Chondrocyte (in vitro differentiated cells): ENCODE data around the gene MCF2L2. TPM values are rescaled to one million over a fixed set of nuclear protein-coding genes. Genes with fewer than 3 reads are reported as not detected.

ENCODE experiments used
- DNase-seq: peaks from one replicate; pipeline ENCODE4 v3.0.0; 2021; ENCODE audit warnings: mixed read lengths, low spot score
- H3K27ac Mint-ChIP-seq: one replicate; pipeline ENCODE4 v1.8.0; 2021; ENCODE audit warnings: mild to moderate bottlenecking, moderate library complexity, mixed read lengths; ENCODE audit not compliant: unreplicated experiment
- H3K27me3 Mint-ChIP-seq: 2 replicates; pipeline ENCODE4 v1.8.0; 2021; ENCODE audit warnings: low read depth, mixed read lengths
- H3K36me3 Mint-ChIP-seq: 2 replicates; pipeline ENCODE4 v1.8.0; 2021; ENCODE audit warnings: low read depth, mixed read lengths
- H3K4me1 Mint-ChIP-seq: 2 replicates; pipeline ENCODE4 v1.8.0; 2021; ENCODE audit warnings: low read depth, mild to moderate bottlenecking, mixed read lengths
- H3K4me3 Mint-ChIP-seq: one replicate; pipeline ENCODE4 v1.8.0; 2021; ENCODE audit warnings: mild to moderate bottlenecking, moderate library complexity, mixed read lengths; ENCODE audit not compliant: unreplicated experiment
- H3K9me3 Mint-ChIP-seq: 2 replicates; pipeline ENCODE4 v1.8.0; 2021; ENCODE audit warnings: low read depth, mixed read lengths
- total RNA-seq: library from RNA; stranded (reverse); gene quantifications from 3 replicates; pipeline ENCODE4 v1.2.1, GENCODE V29; 2021
- TF ChIP-seq, protein P1 (sequence below): fragments of 200-600 bp; sonication (generic); IDR thresholded peaks from 2 replicates; pipeline ENCODE4 v1.5.0; 2021; ENCODE audit warnings: antibody characterized with exemption, mild to moderate bottlenecking, moderate library complexity

The MCF2L2 gene
- total RNA-seq, 1 donor from 2014 or later = 2.6 TPM

- H3K27ac Mint-ChIP-seq = no peak overlapping the region
- no peaks in the 10 kb centered on the region for H3K4me1 Mint-ChIP-seq
- no peak for DNase-seq
- TF ChIP-seq, protein P1, sequence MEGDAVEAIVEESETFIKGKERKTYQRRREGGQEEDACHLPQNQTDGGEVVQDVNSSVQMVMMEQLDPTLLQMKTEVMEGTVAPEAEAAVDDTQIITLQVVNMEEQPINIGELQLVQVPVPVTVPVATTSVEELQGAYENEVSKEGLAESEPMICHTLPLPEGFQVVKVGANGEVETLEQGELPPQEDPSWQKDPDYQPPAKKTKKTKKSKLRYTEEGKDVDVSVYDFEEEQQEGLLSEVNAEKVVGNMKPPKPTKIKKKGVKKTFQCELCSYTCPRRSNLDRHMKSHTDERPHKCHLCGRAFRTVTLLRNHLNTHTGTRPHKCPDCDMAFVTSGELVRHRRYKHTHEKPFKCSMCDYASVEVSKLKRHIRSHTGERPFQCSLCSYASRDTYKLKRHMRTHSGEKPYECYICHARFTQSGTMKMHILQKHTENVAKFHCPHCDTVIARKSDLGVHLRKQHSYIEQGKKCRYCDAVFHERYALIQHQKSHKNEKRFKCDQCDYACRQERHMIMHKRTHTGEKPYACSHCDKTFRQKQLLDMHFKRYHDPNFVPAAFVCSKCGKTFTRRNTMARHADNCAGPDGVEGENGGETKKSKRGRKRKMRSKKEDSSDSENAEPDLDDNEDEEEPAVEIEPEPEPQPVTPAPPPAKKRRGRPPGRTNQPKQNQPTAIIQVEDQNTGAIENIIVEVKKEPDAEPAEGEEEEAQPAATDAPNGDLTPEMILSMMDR = no peak
- H3K9me3 Mint-ChIP-seq = no peaks in the 10 kb centered on the region
- H3K36me3 Mint-ChIP-seq = no peaks in the 10 kb centered on the region
- no peak overlapping the region for H3K4me3 Mint-ChIP-seq
- no peaks in the 10 kb centered on the region for H3K27me3 Mint-ChIP-seq
These were observed 109.5 kb downstream of the MCF2L2 start for GRCh38 chr3:183318877-183319276.

DNA sequence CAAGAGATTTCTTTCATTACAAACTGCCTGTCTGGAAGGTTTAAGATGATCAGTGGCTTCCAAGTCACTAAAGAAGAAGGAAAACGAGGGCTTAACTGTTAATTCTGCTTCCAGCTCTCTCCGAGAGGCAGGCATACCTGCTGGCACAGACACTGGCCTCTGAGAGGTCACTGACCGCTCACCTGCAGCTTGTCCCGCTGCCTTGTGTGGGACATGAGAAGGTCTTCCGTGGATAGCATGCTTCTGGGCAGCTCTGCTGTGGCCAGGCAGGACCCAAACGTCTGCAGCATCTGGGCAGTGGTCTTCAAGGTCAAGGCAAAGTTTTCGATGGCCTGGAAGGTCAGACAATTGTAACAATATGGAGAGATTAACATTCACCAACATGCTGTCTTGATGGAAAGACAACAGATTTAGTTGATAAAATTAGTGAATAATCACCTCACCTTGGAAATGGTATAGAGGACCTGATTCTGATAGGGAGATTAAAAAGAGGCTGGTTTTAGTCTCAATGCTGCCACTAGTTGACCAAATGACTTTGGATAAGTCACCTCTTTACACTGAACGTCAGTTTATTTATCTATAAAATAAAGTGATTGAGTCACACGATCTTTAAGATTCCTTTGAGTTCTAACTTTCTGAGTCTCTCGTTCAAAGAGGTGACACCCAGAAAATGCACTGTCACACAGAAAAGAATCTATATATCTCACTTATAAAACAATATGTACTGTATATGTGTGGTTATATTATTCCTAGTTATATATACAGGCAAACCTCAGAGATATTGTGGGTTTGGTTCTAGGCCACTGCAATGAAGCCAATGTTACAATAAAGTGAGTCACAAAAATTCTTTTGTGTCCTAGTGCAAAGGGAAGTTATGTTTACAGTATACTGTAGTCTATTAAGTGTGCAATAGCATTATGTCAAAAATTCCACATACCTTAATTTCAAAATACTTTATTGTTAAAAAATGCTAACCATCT is 110.2 kb downstream of the MCF2L2 start:
- TF ChIP-seq, protein P1 = no peak
- H3K4me3 Mint-ChIP-seq = no peak overlapping the region
- no peaks in the 10 kb centered on the region for H3K9me3 Mint-ChIP-seq
- H3K27ac Mint-ChIP-seq = no peak overlapping the region
- DNase-seq = no peak
- H3K27me3 Mint-ChIP-seq = no peaks in the 10 kb centered on the region
- no peaks in the 10 kb centered on the region for H3K4me1 Mint-ChIP-seq
- H3K36me3 Mint-ChIP-seq = no peaks in the 10 kb centered on the region

DNA sequence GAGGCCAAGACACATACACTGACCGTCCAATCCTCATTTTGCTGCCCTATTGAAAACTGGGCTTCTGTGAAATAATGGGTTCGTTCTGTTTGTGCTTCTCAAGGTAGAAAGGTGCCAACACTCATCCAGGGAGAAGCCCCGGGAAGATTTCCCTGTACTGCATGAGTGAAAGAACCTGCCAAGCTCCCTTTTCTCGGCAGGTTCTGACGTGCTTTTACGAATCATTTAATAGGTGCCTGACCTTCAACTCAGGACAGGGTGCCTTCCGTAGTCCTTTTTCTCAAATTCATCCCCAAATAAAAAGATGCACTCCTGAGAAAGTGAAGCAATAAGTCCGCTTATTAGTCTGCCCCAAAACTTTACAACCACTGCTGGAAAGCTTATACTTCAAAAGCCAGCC is 111.1 kb downstream of the MCF2L2 start:
- H3K4me3 Mint-ChIP-seq = no peak overlapping the region
- H3K36me3 Mint-ChIP-seq = no peaks in the 10 kb centered on the region
- no peaks in the 10 kb centered on the region for H3K9me3 Mint-ChIP-seq
- DNase-seq = no peak
- no peaks in the 10 kb centered on the region for H3K4me1 Mint-ChIP-seq
- TF ChIP-seq, protein P1 = no peak
- H3K27me3 Mint-ChIP-seq = no peaks in the 10 kb centered on the region
- no peak overlapping the region for H3K27ac Mint-ChIP-seq

GRCh38 chr3:183315739-183316138 is 112.7 kb downstream of the MCF2L2 start:
- TF ChIP-seq, protein P1 = no peak
- no peaks in the 10 kb centered on the region for H3K4me1 Mint-ChIP-seq
- no peaks in the 10 kb centered on the region for H3K9me3 Mint-ChIP-seq
- H3K27ac Mint-ChIP-seq = no peak overlapping the region
- H3K36me3 Mint-ChIP-seq = peaks cover 6% of the 10 kb centered on the region
- no peaks in the 10 kb centered on the region for H3K27me3 Mint-ChIP-seq
- no peak for DNase-seq
- H3K4me3 Mint-ChIP-seq = no peak overlapping the region

DNA sequence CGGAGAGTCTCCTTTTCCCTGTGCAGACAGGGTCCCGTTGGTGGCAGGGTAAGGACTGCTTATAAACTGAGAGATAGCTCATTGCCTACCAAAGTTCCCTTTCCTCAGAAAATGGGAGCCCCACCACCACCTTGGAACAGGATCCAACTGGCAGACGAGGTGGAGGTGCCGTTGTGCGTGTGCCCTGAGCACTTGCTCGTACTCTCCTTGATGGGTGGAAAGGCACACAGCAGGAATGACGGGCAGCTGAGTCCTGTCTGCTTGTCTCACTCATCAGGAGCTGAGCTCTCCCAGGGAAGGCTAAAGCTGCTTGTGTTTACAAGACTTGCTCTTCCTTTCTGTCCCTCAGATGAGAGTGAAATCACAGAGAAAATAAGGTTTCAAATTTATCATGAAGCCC is 114.7 kb downstream of the MCF2L2 start:
- TF ChIP-seq, protein P1 = no peak
- Mint-ChIP-seq H3K9me3 (no peaks in the 10 kb centered on the region), H3K36me3 (peaks cover 12% of the 10 kb centered on the region), H3K4me3 (no peak overlapping the region), H3K27me3 (no peaks in the 10 kb centered on the region), H3K27ac (no peak overlapping the region), H3K4me1 (no peaks in the 10 kb centered on the region)
- no peak for DNase-seq
